Measurements from ENCODE around the gene RAP2C. TPM values are rescaled to one million over a fixed set of nuclear protein-coding genes. Genes with fewer than 3 reads are reported as not detected.
A peak's percentile ranks its signal among the peaks of the same experiment; 100 is the strongest.

RAP2C gene
- total RNA-seq (10 to 100 TPM; 14.3 to 27.7 (median 16.5) TPM), polyA plus RNA-seq (10 to 100 TPM in 1 of 2 donors, 1 to 10 TPM in 1; 7.6 to 20.8 TPM)
- long read RNA-seq, donor 1, partial matches to known transcripts: 6 of 10 reads
- long read RNA-seq, donor 1, other reads (novel, unspliced or antisense): 3 of 10 reads
- long read RNA-seq, donor 2, partial matches to known transcripts: 4 of 15 reads
- long read RNA-seq, donor 2, other reads (novel, unspliced or antisense): 11 of 15 reads
- long read RNA-seq, donor 3, partial matches to known transcripts: 13 of 58 reads
- long read RNA-seq, donor 3, other reads (novel, unspliced or antisense): 43 of 58 reads

- Histone ChIP-seq H3K4me3 (peak within 1 kb of the TSS; percentile 35 to 89 (median 81)), H3K36me3 (peaks cover 0 to under 1% (median 0%) of the 10 kb centered on the region in 9 donors), H3K27ac (peak within 1 kb of the TSS; percentile 69 to 98 (median 96)), H3K9me3 (no peaks in the 10 kb centered on the region), H3K27me3 (peaks cover 0 to 20% (median 0%) of the 10 kb centered on the region in 7 donors), H3K4me1 (peaks cover 0 to 36% (median 6%) of the 10 kb centered on the region in 9 donors)
- DNase-seq (peak; percentile 63 to 76), ATAC-seq (peak; percentile 70 to 92 (median 87))
- intact Hi-C loops (cut with DNase I): loop anchor here in 6 of 10 donors (2.0 to 10.0 kb wide), 7 partner anchors 47 to 375 kb away; partner anchors contain the start of gene MBNL3 (in 1 of the 6)
- TF ChIP-seq, protein P1, sequence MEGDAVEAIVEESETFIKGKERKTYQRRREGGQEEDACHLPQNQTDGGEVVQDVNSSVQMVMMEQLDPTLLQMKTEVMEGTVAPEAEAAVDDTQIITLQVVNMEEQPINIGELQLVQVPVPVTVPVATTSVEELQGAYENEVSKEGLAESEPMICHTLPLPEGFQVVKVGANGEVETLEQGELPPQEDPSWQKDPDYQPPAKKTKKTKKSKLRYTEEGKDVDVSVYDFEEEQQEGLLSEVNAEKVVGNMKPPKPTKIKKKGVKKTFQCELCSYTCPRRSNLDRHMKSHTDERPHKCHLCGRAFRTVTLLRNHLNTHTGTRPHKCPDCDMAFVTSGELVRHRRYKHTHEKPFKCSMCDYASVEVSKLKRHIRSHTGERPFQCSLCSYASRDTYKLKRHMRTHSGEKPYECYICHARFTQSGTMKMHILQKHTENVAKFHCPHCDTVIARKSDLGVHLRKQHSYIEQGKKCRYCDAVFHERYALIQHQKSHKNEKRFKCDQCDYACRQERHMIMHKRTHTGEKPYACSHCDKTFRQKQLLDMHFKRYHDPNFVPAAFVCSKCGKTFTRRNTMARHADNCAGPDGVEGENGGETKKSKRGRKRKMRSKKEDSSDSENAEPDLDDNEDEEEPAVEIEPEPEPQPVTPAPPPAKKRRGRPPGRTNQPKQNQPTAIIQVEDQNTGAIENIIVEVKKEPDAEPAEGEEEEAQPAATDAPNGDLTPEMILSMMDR (IDR thresholded peaks at IDR 0.05): peak; percentile 22 to 70 (median 60)
- 2 to 4% methylated on average over 6 of the region's 6 CpGs for WGBS, 2 donors
Observed at GRCh38 chrX:132219343-132219768, at the start of gene RAP2C. Gene RAP2C, minus strand, starts transcription at chrX:132219447. Its CDS starts 2,179 bp downstream, at chrX:132217268.

GRCh38 chrX:132267392-132267791 lies 48.1 kb upstream of the RAP2C start:
- intact Hi-C loops (cut with DNase I): no loop called here

DNA sequence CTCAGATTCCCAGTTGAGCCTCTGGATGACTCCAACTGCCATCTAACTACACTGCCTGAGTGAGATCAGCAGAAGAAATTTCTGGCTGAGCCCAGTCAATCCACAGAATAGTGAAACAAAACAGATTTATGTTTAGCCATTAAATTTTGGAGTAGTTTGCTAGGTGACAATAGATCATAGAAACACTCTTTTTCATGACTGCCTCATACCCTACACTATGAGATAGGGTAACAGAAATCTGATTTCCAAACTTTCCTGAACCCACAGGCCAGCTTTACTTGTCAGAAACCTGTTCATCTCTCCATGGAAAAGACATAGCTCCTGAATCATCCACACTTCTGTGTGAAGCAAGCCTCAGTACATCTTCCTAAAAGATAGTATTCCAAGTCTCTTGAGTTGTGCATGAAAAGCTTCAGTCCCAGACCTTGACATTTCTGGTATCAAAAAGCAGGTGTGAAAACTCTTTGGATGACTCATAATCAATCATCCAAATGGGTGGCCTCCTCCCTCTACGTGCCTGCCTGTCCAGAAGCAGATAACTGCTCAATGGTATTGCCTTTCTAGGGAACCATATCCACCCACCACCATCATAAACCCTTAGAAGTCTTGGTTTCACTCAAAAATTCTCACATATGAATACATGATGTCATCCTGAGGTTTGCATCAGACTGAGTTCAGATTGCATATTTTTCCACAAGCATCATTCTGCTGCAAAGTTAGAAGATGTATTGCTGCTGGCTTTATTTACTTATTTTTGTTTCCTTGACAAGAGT lies 47.5 kb upstream of the RAP2C start:
- 71 to 78% methylated on average over 1 of the region's 1 CpG for WGBS, 2 donors
- DNase-seq: no peak
- TF ChIP-seq, protein P1 (IDR thresholded peaks at IDR 0.05): no peak
- H3K27ac ChIP-seq: no peak overlapping the region
- intact Hi-C loops (cut with DNase I): no loop called here
- ATAC-seq: no peak
- peaks cover 0 to 16% (median 0%) of the 10 kb centered on the region in 7 donors for H3K27me3 ChIP-seq
- H3K9me3 ChIP-seq: no peaks in the 10 kb centered on the region
- no peak overlapping the region for H3K4me3 ChIP-seq
- peaks cover 0 to 5% (median 0%) of the 10 kb centered on the region in 9 donors for H3K4me1 ChIP-seq
- no peaks in the 10 kb centered on the region for H3K36me3 ChIP-seq

More at GRCh38 chrX:132267392-132267791, 48.1 kb upstream of the RAP2C start:
- no peak overlapping the region for H3K27ac ChIP-seq
- H3K9me3 ChIP-seq: no peaks in the 10 kb centered on the region
- TF ChIP-seq, protein P1 (IDR thresholded peaks at IDR 0.05): no peak
- H3K4me3 ChIP-seq: no peak overlapping the region
- 88 to 90% methylated on average over 6 of the region's 6 CpGs for WGBS, 2 donors
- H3K36me3 ChIP-seq: no peaks in the 10 kb centered on the region
- H3K4me1 ChIP-seq: peaks cover 0 to 5% (median 0%) of the 10 kb centered on the region in 9 donors
- no peak for ATAC-seq
- no peak for DNase-seq
- peaks cover 0 to 12% (median 0%) of the 10 kb centered on the region in 7 donors for H3K27me3 ChIP-seq

- intact Hi-C loops (cut with DNase I): no loop called here
- Histone ChIP-seq H3K36me3 (no peaks in the 10 kb centered on the region), H3K4me1 (no peaks in the 10 kb centered on the region), H3K4me3 (no peak overlapping the region), H3K27ac (no peak overlapping the region), H3K27me3 (peaks cover 0 to 10% (median 0%) of the 10 kb centered on the region in 7 donors), H3K9me3 (peaks cover 0 to 5% (median 0%) of the 10 kb centered on the region in 11 donors)
- TF ChIP-seq, protein P1 (IDR thresholded peaks at IDR 0.05): no peak
- DNase-seq (no peak), ATAC-seq (no peak)
- 64 to 94% methylated on average over 3 of the region's 3 CpGs for WGBS, 2 donors
Observed at GRCh38 chrX:132263127-132263526, 43.9 kb upstream of the RAP2C start.

All from heart right ventricle (tissue), 16 donors.